ENCODE data around the gene SLAMF8. TPM values are rescaled to one million over a fixed set of nuclear protein-coding genes. Genes with fewer than 3 reads are reported as not detected.

SLAMF8 gene
- total RNA-seq, 1 experiment from 2014 or later, result not detected

DNA sequence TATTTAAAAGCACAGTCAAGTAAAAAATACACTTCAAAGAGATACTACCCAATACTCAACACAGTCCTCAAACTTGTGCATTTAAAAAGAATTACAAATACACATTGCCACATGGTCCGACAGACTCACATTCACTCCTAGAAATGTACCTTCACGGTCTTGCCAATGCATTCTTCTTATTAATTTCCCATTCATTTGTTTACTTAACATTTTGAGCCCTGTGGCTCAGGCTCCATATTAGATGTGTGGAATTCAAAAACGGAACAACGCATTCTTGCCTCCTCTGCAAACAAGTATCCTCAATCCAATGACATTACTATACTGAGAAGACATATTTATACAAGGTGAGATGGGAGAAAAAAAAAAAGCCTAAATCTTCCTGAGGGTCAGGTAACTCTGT, 48.4 kb upstream of the SLAMF8 start:
- peaks cover 20% of the 10 kb centered on the region for H3K4me1 Mint-ChIP-seq
- H3K27ac Mint-ChIP-seq, result no peak overlapping the region
- ATAC-seq, result no peak
- POLR2A ChIA-PET, result no interaction called here
- H3K27me3 Mint-ChIP-seq (ENCODE audit: low read depth), result peaks cover 12% of the 10 kb centered on the region
- no peak overlapping the region for H3K4me3 Mint-ChIP-seq
- no peak for DNase-seq (ENCODE audit: low spot score)
- peaks cover 10% of the 10 kb centered on the region for H3K36me3 Mint-ChIP-seq
- CTCF ChIA-PET, result interaction anchor here (1.0 kb wide), 1 partner anchor 21 kb away, joined by 3 read pairs; no protein-coding TSS in a partner anchor
- TF ChIP-seq, protein P1, sequence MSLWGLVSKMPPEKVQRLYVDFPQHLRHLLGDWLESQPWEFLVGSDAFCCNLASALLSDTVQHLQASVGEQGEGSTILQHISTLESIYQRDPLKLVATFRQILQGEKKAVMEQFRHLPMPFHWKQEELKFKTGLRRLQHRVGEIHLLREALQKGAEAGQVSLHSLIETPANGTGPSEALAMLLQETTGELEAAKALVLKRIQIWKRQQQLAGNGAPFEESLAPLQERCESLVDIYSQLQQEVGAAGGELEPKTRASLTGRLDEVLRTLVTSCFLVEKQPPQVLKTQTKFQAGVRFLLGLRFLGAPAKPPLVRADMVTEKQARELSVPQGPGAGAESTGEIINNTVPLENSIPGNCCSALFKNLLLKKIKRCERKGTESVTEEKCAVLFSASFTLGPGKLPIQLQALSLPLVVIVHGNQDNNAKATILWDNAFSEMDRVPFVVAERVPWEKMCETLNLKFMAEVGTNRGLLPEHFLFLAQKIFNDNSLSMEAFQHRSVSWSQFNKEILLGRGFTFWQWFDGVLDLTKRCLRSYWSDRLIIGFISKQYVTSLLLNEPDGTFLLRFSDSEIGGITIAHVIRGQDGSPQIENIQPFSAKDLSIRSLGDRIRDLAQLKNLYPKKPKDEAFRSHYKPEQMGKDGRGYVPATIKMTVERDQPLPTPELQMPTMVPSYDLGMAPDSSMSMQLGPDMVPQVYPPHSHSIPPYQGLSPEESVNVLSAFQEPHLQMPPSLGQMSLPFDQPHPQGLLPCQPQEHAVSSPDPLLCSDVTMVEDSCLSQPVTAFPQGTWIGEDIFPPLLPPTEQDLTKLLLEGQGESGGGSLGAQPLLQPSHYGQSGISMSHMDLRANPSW (CRISPR knock-in tag; conservative IDR thresholded peaks at IDR 0.05; ENCODE audit: low read depth), result no peak
- TF ChIP-seq SP1 (CRISPR knock-in tag; conservative IDR thresholded peaks at IDR 0.05), result no peak
- TF ChIP-seq GTF2I (CRISPR knock-in tag; conservative IDR thresholded peaks at IDR 0.05), result no peak
- TF ChIP-seq, protein P2, sequence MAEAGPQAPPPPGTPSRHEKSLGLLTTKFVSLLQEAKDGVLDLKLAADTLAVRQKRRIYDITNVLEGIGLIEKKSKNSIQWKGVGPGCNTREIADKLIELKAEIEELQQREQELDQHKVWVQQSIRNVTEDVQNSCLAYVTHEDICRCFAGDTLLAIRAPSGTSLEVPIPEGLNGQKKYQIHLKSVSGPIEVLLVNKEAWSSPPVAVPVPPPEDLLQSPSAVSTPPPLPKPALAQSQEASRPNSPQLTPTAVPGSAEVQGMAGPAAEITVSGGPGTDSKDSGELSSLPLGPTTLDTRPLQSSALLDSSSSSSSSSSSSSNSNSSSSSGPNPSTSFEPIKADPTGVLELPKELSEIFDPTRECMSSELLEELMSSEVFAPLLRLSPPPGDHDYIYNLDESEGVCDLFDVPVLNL (CRISPR knock-in tag; IDR thresholded peaks at IDR 0.05; ENCODE audit: borderline replicate concordance, low read depth), result no peak
- no peak for TF ChIP-seq HMGA2 (CRISPR knock-in tag; IDR thresholded peaks at IDR 0.05)
- TF ChIP-seq, protein P3, sequence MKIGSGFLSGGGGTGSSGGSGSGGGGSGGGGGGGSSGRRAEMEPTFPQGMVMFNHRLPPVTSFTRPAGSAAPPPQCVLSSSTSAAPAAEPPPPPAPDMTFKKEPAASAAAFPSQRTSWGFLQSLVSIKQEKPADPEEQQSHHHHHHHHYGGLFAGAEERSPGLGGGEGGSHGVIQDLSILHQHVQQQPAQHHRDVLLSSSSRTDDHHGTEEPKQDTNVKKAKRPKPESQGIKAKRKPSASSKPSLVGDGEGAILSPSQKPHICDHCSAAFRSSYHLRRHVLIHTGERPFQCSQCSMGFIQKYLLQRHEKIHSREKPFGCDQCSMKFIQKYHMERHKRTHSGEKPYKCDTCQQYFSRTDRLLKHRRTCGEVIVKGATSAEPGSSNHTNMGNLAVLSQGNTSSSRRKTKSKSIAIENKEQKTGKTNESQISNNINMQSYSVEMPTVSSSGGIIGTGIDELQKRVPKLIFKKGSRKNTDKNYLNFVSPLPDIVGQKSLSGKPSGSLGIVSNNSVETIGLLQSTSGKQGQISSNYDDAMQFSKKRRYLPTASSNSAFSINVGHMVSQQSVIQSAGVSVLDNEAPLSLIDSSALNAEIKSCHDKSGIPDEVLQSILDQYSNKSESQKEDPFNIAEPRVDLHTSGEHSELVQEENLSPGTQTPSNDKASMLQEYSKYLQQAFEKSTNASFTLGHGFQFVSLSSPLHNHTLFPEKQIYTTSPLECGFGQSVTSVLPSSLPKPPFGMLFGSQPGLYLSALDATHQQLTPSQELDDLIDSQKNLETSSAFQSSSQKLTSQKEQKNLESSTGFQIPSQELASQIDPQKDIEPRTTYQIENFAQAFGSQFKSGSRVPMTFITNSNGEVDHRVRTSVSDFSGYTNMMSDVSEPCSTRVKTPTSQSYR (CRISPR knock-in tag; IDR thresholded peaks at IDR 0.05), result no peak
- TF ChIP-seq, protein P4, sequence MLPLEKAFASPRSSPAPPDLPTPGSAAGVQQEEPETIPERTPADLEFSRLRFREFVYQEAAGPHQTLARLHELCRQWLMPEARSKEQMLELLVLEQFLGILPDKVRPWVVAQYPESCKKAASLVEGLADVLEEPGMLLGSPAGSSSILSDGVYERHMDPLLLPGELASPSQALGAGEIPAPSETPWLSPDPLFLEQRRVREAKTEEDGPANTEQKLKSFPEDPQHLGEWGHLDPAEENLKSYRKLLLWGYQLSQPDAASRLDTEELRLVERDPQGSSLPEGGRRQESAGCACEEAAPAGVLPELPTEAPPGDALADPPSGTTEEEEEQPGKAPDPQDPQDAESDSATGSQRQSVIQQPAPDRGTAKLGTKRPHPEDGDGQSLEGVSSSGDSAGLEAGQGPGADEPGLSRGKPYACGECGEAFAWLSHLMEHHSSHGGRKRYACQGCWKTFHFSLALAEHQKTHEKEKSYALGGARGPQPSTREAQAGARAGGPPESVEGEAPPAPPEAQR (CRISPR knock-in tag; IDR thresholded peaks at IDR 0.05), result no peak
- no peak for TF ChIP-seq MXD4 (CRISPR knock-in tag; IDR thresholded peaks at IDR 0.05; ENCODE audit: borderline replicate concordance)
- no peak for TF ChIP-seq RORB (CRISPR knock-in tag; IDR thresholded peaks at IDR 0.05)
- TF ChIP-seq, protein P5, sequence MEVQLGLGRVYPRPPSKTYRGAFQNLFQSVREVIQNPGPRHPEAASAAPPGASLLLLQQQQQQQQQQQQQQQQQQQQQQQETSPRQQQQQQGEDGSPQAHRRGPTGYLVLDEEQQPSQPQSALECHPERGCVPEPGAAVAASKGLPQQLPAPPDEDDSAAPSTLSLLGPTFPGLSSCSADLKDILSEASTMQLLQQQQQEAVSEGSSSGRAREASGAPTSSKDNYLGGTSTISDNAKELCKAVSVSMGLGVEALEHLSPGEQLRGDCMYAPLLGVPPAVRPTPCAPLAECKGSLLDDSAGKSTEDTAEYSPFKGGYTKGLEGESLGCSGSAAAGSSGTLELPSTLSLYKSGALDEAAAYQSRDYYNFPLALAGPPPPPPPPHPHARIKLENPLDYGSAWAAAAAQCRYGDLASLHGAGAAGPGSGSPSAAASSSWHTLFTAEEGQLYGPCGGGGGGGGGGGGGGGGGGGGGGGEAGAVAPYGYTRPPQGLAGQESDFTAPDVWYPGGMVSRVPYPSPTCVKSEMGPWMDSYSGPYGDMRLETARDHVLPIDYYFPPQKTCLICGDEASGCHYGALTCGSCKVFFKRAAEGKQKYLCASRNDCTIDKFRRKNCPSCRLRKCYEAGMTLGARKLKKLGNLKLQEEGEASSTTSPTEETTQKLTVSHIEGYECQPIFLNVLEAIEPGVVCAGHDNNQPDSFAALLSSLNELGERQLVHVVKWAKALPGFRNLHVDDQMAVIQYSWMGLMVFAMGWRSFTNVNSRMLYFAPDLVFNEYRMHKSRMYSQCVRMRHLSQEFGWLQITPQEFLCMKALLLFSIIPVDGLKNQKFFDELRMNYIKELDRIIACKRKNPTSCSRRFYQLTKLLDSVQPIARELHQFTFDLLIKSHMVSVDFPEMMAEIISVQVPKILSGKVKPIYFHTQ (CRISPR knock-in tag; IDR thresholded peaks at IDR 0.05), result no peak
- no peak for TF ChIP-seq SMAD4 (CRISPR knock-in tag; IDR thresholded peaks at IDR 0.05)
- TF ChIP-seq ZNF121 (CRISPR knock-in tag; IDR thresholded peaks at IDR 0.05), result no peak
- TF ChIP-seq NR2C2 (CRISPR knock-in tag; IDR thresholded peaks at IDR 0.05), result no peak
- TF ChIP-seq TEAD1 (CRISPR knock-in tag; IDR thresholded peaks at IDR 0.05), result no peak
- TF ChIP-seq TCF7 (CRISPR knock-in tag; IDR thresholded peaks at IDR 0.05; ENCODE audit: low read depth), result no peak
- no peak for TF ChIP-seq MYBL2 (CRISPR knock-in tag; IDR thresholded peaks at IDR 0.05)
- TF ChIP-seq, protein P6, sequence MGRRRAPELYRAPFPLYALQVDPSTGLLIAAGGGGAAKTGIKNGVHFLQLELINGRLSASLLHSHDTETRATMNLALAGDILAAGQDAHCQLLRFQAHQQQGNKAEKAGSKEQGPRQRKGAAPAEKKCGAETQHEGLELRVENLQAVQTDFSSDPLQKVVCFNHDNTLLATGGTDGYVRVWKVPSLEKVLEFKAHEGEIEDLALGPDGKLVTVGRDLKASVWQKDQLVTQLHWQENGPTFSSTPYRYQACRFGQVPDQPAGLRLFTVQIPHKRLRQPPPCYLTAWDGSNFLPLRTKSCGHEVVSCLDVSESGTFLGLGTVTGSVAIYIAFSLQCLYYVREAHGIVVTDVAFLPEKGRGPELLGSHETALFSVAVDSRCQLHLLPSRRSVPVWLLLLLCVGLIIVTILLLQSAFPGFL (CRISPR knock-in tag; IDR thresholded peaks at IDR 0.05; ENCODE audit: borderline replicate concordance), result no peak
- no peak for TF ChIP-seq ZNF416 (CRISPR knock-in tag; IDR thresholded peaks at IDR 0.05)
- TF ChIP-seq JUN (CRISPR knock-in tag; IDR thresholded peaks at IDR 0.05), result no peak
- peaks cover 9% of the 10 kb centered on the region; the same call in 1 of the 2 replicates for H3K9me3 Mint-ChIP-seq
